ENCODE results near the gene ICA1L.

- TF ChIP-seq TAF1 (IDR thresholded peaks at IDR 0.05; ENCODE audit: borderline replicate concordance, insufficient read depth, low read length) (no peak), REST (IDR thresholded peaks at IDR 0.05; ENCODE audit: insufficient read depth in 1 of 2, low read depth in 2 of 2, low read length in 2 of 2) (no peak), POLR2AphosphoS5 (IDR thresholded peaks at IDR 0.05; ENCODE audit: low read depth, low read length) (no peak), SIN3A (IDR thresholded peaks at IDR 0.05; ENCODE audit: borderline replicate concordance, insufficient read depth, low read length) (no peak)
Measured at GRCh38 chr2:202760848-202761247, 110.7 kb downstream of the ICA1L start.

Measured in PFSK-1 (cell line).